ENCODE data around the gene PTBP1. TPM values are rescaled to one million over a fixed set of nuclear protein-coding genes. Genes with fewer than 3 reads are reported as not detected.

The PTBP1 gene
- total and polyA plus RNA-seq, 2 of the 13 experiments (the other 11 are each of a cell fraction or from before 2014, with no cell fraction given), result 195 to 288 TPM

GRCh38 chr19:823565-824121 lies 26.4 kb downstream of the PTBP1 start:
- no peaks in the 10 kb centered on the region for H3K36me3 ChIP-seq (replicated peaks in 1 of 2; ENCODE audit: control insufficient read depth in 1 of 2, insufficient read depth in 2 of 2, low read length in 2 of 2)
- DNase-seq (ENCODE audit: low spot score) (no peak), FAIRE-seq (no peak), ATAC-seq (peak; percentile 62)
- H2AFZ ChIP-seq (ENCODE audit: low read length), result no peak overlapping the region
- H3K4me3 ChIP-seq (replicated peaks in 1 of 3; ENCODE audit: insufficient read depth in 1 of 3, low read depth in 2 of 3, low read length in 3 of 3), result peak overlapping the region in 2 of 3 experiments; percentile 52 to 73; a peak in 4 of 6 replicates
- POLR2A ChIA-PET, result interaction anchor here (0.9 kb wide), 1 partner anchor 40 kb away, joined by 3 read pairs; no protein-coding TSS in a partner anchor
- peak overlapping the region; percentile 95 for H3K4me2 ChIP-seq (ENCODE audit: low read depth, low read length)
- TF ChIP-seq EZH2 (conservative IDR thresholded peaks at IDR 0.05; ENCODE audit: low read depth, low read length), result 0 out of 2 replicates have a peak, but pooled peaks have one; percentile 14
- no peak for TF ChIP-seq ZNF816 (CRISPR knock-in tag; IDR thresholded peaks at IDR 0.05; ENCODE audit: borderline replicate concordance)
- peak; percentile 37; the same call in 1 of the 2 replicates for TF ChIP-seq ZNF687 (CRISPR knock-in tag; IDR thresholded peaks at IDR 0.05)
- TF ChIP-seq SALL1 (CRISPR knock-in tag; IDR thresholded peaks at IDR 0.05), result 0 out of 2 replicates have a peak, but pooled peaks have one; percentile 13
- peak; percentile 24; the same call in 1 of the 2 replicates for TF ChIP-seq CEBPB (IDR thresholded peaks at IDR 0.05; ENCODE audit: borderline replicate concordance, low read depth, low read length)
- no peaks in the 10 kb centered on the region for H3K79me2 ChIP-seq (ENCODE audit: insufficient read depth, low read length)
- no TSS peak for BruUV-seq (replicated peaks)
- H4K20me1 ChIP-seq (ENCODE audit: insufficient read depth, low read length), result no peaks in the 10 kb centered on the region
- peaks cover 4 to 30% of the 10 kb centered on the region in 2 experiments for H3K27me3 ChIP-seq (ENCODE audit: control insufficient read depth in 1 of 2, insufficient read depth in 2 of 2, low read length in 2 of 2)
- no peak overlapping the region for H3K27ac ChIP-seq (ENCODE audit: extremely low read length, insufficient read depth, low read length)
- CTCF ChIA-PET (ENCODE audit: low intra/inter-chr PET ratio, low total read pairs), result no interaction called here
- H3K4me1 ChIP-seq (ENCODE audit: insufficient read depth, low read length), result peaks cover 8% of the 10 kb centered on the region
- H3K9ac ChIP-seq (ENCODE audit: insufficient read depth, low read depth, low read length), result no peak overlapping the region
- intact Hi-C loops (cut with micrococcal nuclease; ENCODE audit: unreplicated experiment), result no loop called here
- in situ Hi-C loops (cut with HindIII; ENCODE audit: extremely low pct_ligation_motif_present, low pct_unique_long_range_greater_than_20kb), result no loop called here
- H3K9me3 ChIP-seq (ENCODE audit: low read length), result no peaks in the 10 kb centered on the region
- 13% methylated on average over 4 of the region's 12 CpGs for WGBS (ENCODE audit: low lambda C conversion rate)
